ENCODE results near the gene MYO10.

DNA sequence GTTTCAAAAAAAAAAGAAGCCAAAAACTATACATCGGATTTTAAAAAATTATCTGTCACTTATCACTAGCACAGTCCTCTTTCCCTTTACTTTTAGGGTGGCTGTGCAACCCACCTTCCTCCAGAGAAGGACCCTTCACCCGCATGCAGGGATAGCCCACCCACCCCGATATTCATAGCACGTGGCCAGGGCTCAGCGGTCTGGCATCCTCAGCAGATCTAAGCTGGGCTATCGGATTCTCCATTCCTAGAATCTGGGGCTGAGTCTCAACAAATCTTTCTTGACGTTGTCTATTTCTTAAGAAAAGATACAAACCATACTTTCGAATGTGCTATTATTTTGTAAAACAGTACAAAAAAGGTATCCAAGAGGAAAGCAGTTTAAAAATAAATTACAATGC lies 70.9 kb downstream of the MYO10 start:
- TF ChIP-seq, protein P1, sequence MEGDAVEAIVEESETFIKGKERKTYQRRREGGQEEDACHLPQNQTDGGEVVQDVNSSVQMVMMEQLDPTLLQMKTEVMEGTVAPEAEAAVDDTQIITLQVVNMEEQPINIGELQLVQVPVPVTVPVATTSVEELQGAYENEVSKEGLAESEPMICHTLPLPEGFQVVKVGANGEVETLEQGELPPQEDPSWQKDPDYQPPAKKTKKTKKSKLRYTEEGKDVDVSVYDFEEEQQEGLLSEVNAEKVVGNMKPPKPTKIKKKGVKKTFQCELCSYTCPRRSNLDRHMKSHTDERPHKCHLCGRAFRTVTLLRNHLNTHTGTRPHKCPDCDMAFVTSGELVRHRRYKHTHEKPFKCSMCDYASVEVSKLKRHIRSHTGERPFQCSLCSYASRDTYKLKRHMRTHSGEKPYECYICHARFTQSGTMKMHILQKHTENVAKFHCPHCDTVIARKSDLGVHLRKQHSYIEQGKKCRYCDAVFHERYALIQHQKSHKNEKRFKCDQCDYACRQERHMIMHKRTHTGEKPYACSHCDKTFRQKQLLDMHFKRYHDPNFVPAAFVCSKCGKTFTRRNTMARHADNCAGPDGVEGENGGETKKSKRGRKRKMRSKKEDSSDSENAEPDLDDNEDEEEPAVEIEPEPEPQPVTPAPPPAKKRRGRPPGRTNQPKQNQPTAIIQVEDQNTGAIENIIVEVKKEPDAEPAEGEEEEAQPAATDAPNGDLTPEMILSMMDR (conservative IDR thresholded peaks at IDR 0.05): no peak
- no peak for TF ChIP-seq ZFX (IDR thresholded peaks at IDR 0.05)

Measured in C4-2B (cell line).